Spleen (tissue), 11 donors: ENCODE results near the gene FAM83B. TPM values are rescaled to one million over a fixed set of nuclear protein-coding genes. Genes with fewer than 3 reads are reported as not detected.
"Not testable (repeated sequence)": the region's sequence is repeated elsewhere in the genome, so short reads cannot be mapped to it uniquely, and the experiment has no call there.

Source experiments
- DNase-seq: peaks from one replicate; pipeline ENCODE4 v3.0.0-alpha.2; 2020
- H3K27ac ChIP-seq, 8 donors: fragments of 200-600 bp; sonication (generic) in 7 of 8; 1 replicate in 4 of 8; 2 replicates in 4 of 8; pipeline versions ENCODE4 v1.5.0 to v1.8.0; 2016 to 2021; ENCODE audit warnings: inconsistent platforms in 4 of 8, mild to moderate bottlenecking in 4 of 8, moderate library complexity in 1 of 8
- H3K27me3 ChIP-seq, 7 donors: fragments of 200-600 bp; sonication (generic) in 6 of 7; replicated peaks in 1 of 7; 1 replicate in 4 of 7; 2 replicates in 3 of 7; pipeline versions ENCODE4 v1.5.0 to v1.8.0; 2016 to 2021; ENCODE audit warnings: inconsistent platforms in 3 of 7, mild to moderate bottlenecking in 1 of 7
- H3K36me3 ChIP-seq, 6 donors: fragments of 200-600 bp; sonication (generic) in 5 of 6; 1 replicate in 4 of 6; 2 replicates in 2 of 6; pipeline versions ENCODE4 v1.5.0 to v1.8.0; 2016 to 2021; ENCODE audit warnings: inconsistent platforms in 2 of 6
- H3K4me1 ChIP-seq, 6 donors: fragments of 200-600 bp; sonication (generic) in 5 of 6; 1 replicate in 3 of 6; 2 replicates in 3 of 6; pipeline versions ENCODE4 v1.5.0 to v1.8.0; 2016 to 2021; ENCODE audit warnings: inconsistent platforms in 3 of 6
- H3K4me3 ChIP-seq, 8 donors: fragments of 200-600 bp; sonication (generic) in 7 of 8; 1 replicate in 4 of 8; 2 replicates in 4 of 8; pipeline versions ENCODE4 v1.5.0 to v1.8.0; 2016 to 2021; ENCODE audit warnings: inconsistent platforms in 4 of 8, mild to moderate bottlenecking in 4 of 8, moderate library complexity in 2 of 8
- H3K9me3 ChIP-seq, 8 donors: fragments of 200-600 bp; sonication (generic) in 7 of 8; 1 replicate in 4 of 8; 2 replicates in 4 of 8; pipeline versions ENCODE4 v1.5.0 to v1.8.0; 2016 to 2021; ENCODE audit warnings: inconsistent platforms in 4 of 8
- CTCF ChIP-seq, 11 experiments: fragments of 200-600 bp in 7 of 11; fragments of 450-650 bp in 4 of 11; sonication (generic) in 4 of 11; IDR thresholded peaks in 8 of 11; conservative IDR thresholded peaks in 3 of 11; 1 replicate in 7 of 11; 2 replicates in 4 of 11; pipeline versions ENCODE4 v1.4.0 to v1.8.0; 2016 to 2021; ENCODE audit warnings: antibody characterized with exemption in 11 of 11, inconsistent platforms in 4 of 11, mild to moderate bottlenecking in 1 of 11
- POLR2A ChIP-seq, 3 donors: fragments of 450-650 bp; IDR thresholded peaks; one replicate each; pipeline ENCODE4 v1.5.1; 2017; ENCODE audit warnings: antibody characterized with exemption in 3 of 3, mild to moderate bottlenecking in 1 of 3
- POLR2AphosphoS5 ChIP-seq, 3 donors: sonication (generic); formaldehyde crosslinking; IDR thresholded peaks; one replicate each; pipeline ENCODE4 v1.5.1; 2017; ENCODE audit warnings: antibody characterized with exemption in 3 of 3
- WGBS, 5 donors: extraction: QIAGEN DNeasy Blood & Tissue Kit in 3 of 5; methylation state at CpG; one replicate each; pipeline versions ENCODE4 v1.1.5 to v1.1.7; 2013 to 2018; 5-methylcytosine and 5-hydroxymethylcytosine counted together
- intact Hi-C: fragments of 100-400 bp; cut with DNase I; formaldehyde crosslinking; loops from one replicate; pipeline ENCODE4 v1.15.0; 2023; ENCODE audit warnings: low total_unique reads
- polyA plus RNA-seq, 3 donors: library from polyadenylated mRNA; stranded (reverse); fragments of 200-250 nt; gene quantifications; one replicate each; pipeline ENCODE4 v1.2.1, GENCODE V29; 2013
- total RNA-seq, 7 donors: library from RNA; depleted of rRNA in 3 of 7; stranded (reverse); fragments of >200 nt in 3 of 7; fragmentation: NEBNext Ultra II Directional in 4 of 7; extraction: Animal tissue kit (Norgen Biotek cat#: 25700) in 4 of 7; gene quantifications; one replicate each; pipeline versions ENCODE4 v1.1.0 to v1.2.1, GENCODE V29; 2016 to 2021
- donor health status: healthy with polysubstance abuse.
- donor health status: DM: no; HTN: no; CAD: no; lungs with moderate emphysema.
- donor health status: DM: no; HTN: no; CAD: no.
- donor health status: Bipolar disorder and iron deficiency.
- donor health status: healthy.
- donor health status: DM: no; HTN: no; CAD: no.
- donor health status: DM: yes; HTN: yes; CAD: no.

FAM83B gene
- total and polyA plus RNA-seq, 10 donors = not detected

DNA sequence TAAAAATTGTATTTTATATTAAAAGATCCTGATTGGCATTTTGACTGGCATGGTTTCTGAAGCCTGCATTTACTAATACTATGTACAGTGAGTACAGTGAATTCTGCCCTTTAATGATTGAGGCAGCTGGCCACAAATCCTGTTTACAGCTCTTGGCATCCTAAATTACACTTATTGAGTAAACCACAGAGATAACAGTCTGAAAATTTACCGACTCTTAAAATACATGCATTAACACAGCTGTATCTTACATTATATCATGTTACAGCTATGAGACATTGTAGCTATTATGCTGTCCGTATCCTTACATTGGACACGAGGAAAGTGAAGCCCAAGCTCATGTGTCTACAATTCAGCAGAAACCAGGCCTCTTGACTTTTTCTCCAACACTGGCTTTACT is 90.8 kb downstream of the FAM83B start:
- DNase-seq = no peak
- 81 to 90% (median 88%) methylated on average over 3 of the region's 3 CpGs for WGBS, 5 donors

DNA sequence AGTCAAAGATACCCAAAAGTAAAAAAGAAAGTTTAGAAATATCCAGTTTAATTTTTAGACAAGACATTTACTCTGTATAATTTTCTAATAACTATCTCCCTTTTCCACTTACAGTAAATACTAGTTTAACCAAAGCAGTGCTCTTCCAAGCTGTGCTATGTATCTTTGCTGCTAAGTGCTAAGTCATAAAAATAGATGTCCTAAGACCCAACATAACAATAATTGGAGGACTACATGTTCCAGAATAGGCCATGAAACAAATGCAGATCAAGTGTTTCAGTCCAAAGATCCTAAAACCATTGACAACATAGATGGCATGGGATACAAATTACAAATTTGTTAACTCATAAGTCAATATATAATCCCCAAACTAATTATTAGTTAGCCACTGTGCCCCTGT is 111.1 kb downstream of the FAM83B start:
- H3K27me3 ChIP-seq = no peaks in the 10 kb centered on the region
- no peak overlapping the region for H3K27ac ChIP-seq
- H3K4me3 ChIP-seq = no peak overlapping the region
- H3K4me1 ChIP-seq = no peaks in the 10 kb centered on the region
- intact Hi-C loops = no loop called here
- TF ChIP-seq POLR2A (IDR thresholded peaks at IDR 0.05) (no peak), CTCF (IDR thresholded peaks at IDR 0.05 in 8 of 11, conservative IDR thresholded peaks at IDR 0.05 in 3 of 11) (no peak), POLR2AphosphoS5 (IDR thresholded peaks at IDR 0.05) (no peak)
- no peaks in the 10 kb centered on the region for H3K36me3 ChIP-seq
- DNase-seq = no peak
- peaks cover 0 to 14% (median 0%) of the 10 kb centered on the region in 8 donors for H3K9me3 ChIP-seq

More for the DNA sequence above, 90.8 kb downstream of the FAM83B start:
- Histone ChIP-seq H3K27ac (no peak overlapping the region), H3K4me1 (no peaks in the 10 kb centered on the region), H3K9me3 (peaks cover 0 to 38% (median 25%) of the 10 kb centered on the region in 8 donors), H3K27me3 (no peaks in the 10 kb centered on the region), H3K4me3 (no peak overlapping the region), H3K36me3 (no peaks in the 10 kb centered on the region)
- intact Hi-C loops = no loop called here
- TF ChIP-seq POLR2AphosphoS5 (IDR thresholded peaks at IDR 0.05) = no peak

DNA sequence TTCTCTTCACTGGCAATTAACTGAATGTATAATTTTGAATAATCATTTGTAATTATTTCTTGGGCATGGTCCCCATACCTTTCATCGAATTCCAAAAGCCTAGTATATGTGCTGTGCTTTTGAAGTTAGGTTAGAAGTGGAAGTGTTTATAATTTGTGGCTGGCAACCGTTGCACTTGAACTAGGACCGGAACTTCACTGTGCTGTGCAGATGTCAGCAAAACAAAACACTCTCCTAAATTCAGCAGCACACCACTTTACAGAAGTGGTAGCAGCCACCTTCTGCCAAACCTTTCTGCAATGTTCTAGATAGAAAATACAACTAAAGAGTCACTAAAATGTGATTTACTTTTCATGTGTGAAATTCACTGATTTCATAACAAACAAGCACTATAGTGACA is 111.9 kb downstream of the FAM83B start:
- Histone ChIP-seq H3K27ac (no peak overlapping the region), H3K4me3 (no peak overlapping the region), H3K36me3 (no peaks in the 10 kb centered on the region), H3K27me3 (no peaks in the 10 kb centered on the region), H3K4me1 (no peaks in the 10 kb centered on the region), H3K9me3 (peaks cover 0 to 14% (median 0%) of the 10 kb centered on the region in 8 donors)
- TF ChIP-seq CTCF (IDR thresholded peaks at IDR 0.05 in 8 of 11, conservative IDR thresholded peaks at IDR 0.05 in 3 of 11) (no peak), POLR2A (IDR thresholded peaks at IDR 0.05) (no peak), POLR2AphosphoS5 (IDR thresholded peaks at IDR 0.05) (no peak)
- WGBS, 5 donors = 21 to 38% (median 32%) methylated on average over 3 of the region's 3 CpGs
- intact Hi-C loops = no loop called here
- DNase-seq = no peak

DNA sequence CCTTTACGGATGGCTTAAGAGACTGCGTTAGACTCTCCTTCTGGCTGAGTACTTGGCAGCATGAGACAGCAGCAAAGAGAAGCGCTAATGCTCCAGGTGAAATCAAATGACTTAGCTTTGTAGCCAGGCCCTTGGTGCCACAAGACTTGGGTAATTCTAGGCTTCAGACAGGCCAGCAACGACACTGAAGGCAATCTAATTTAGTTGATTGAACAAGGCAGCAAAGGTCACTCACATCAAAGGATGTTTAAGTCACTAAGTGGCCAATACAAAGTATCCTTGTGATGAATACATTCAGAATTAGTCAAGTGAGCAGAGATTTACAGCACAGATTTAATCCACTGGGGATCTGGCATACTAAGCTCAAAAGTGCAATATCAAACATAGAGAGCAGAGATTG is 113.2 kb downstream of the FAM83B start:
- 77 to 87% (median 83%) methylated on average over 4 of the region's 4 CpGs for WGBS, 5 donors
- no peak for TF ChIP-seq CTCF (IDR thresholded peaks at IDR 0.05 in 8 of 11, conservative IDR thresholded peaks at IDR 0.05 in 3 of 11)

DNA sequence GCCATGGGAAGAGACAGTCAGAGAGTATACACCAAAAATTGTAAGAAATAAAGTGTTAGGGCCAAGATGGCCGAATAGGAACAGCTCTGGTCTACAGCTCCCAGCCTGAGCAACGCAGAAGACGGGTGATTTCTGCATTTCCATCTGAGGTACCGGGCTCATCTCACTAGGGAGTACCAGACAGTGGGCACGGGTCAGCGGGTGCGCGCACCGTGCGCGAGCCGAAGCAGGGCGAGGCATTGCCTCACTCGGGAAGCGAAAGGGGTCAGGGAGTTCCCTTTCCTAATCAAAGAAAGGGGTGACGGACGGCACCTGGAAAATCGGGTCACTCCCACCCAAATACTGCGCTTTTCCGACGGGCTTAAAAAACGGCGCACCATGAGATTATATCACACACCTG is 114.8 kb downstream of the FAM83B start:
- intact Hi-C loops, H3K4me3 ChIP-seq, H3K4me1 ChIP-seq, H3K27ac ChIP-seq, H3K36me3 ChIP-seq, H3K27me3 ChIP-seq, DNase-seq: not testable (repeated sequence)
- H3K9me3 ChIP-seq = peaks cover 0 to 14% (median 0%) of the 10 kb centered on the region in 8 donors
- 89 to 95% (median 91%) methylated on average over 18 to 23 of the region's 23 CpGs for WGBS, 5 donors

More for the DNA sequence above, 113.2 kb downstream of the FAM83B start:
- no peak for DNase-seq
- no peaks in the 10 kb centered on the region for H3K36me3 ChIP-seq
- H3K4me1 ChIP-seq = no peaks in the 10 kb centered on the region
- H3K27ac ChIP-seq = no peak overlapping the region
- H3K4me3 ChIP-seq = no peak overlapping the region
- intact Hi-C loops = no loop called here
- no peaks in the 10 kb centered on the region for H3K27me3 ChIP-seq
- H3K9me3 ChIP-seq = peaks cover 0 to 14% (median 0%) of the 10 kb centered on the region in 8 donors
